HG03175 (cell line): ENCODE measurements around the gene HBG2.
"Not testable (repeated sequence)": the region's sequence is repeated elsewhere in the genome, so short reads cannot be mapped to it uniquely, and the experiment has no call there.

ENCODE experiments used
- ATAC-seq: cut with Tn5 transposase; IDR thresholded peaks from one replicate; pipeline ENCODE4 v1.9.1; 2021; ENCODE audit warnings: mild to moderate bottlenecking, moderate library complexity; ENCODE audit not compliant: unreplicated experiment

HBG2 gene

DNA sequence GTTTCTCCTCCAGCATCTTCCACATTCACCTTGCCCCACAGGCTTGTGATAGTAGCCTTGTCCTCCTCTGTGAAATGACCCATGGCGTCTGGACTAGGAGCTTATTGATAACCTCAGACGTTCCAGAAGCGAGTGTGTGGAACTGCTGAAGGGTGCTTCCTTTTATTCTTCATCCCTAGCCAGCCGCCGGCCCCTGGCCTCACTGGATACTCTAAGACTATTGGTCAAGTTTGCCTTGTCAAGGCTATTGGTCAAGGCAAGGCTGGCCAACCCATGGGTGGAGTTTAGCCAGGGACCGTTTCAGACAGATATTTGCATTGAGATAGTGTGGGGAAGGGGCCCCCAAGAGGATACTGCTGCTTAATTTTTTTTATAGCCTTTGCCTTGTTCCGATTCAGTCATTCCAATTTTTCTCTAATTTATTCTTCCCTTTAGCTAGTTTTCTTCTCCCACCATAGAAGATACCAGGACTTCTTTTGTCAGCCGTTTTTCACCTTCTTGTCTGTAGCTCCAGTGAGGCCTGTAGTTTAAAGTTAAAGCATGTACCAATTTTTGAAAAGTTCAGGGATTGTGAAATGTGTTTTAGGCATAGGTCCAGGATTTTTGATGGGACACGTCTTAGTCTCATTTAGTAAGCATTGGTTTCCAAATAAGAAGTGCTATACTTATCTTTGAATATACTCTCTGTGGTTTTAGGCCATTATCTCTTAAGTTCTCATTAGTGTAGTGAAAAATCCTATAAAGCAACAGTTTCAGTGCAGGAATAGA lies at the start of gene HBG2:
HBG2 (minus strand) TSS at position 136 of the 768 bp plus-strand sequence; CDS start at position 83, 53 bp downstream.
- ATAC-seq, result not testable (repeated sequence)

DNA sequence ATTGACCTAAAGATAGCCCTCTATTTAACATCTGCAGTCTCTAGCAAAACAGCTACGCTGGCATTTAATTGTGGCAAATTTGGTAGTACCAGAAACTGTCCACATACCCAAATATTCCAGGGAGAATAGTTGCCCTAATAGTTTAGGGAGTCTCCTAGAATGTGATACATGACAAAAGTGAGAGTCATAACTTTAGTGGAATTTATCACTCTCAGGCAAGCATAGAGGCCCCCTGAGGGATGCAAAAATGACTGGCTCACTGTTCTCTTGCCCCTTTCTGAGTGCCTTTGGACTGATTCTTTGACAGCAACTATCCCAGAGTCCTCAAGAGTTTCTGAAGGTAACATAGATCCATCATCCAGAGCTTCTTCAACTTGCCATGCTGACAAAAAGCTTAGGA lies 49.5 kb upstream of the HBG2 start:
- no peak for ATAC-seq

DNA sequence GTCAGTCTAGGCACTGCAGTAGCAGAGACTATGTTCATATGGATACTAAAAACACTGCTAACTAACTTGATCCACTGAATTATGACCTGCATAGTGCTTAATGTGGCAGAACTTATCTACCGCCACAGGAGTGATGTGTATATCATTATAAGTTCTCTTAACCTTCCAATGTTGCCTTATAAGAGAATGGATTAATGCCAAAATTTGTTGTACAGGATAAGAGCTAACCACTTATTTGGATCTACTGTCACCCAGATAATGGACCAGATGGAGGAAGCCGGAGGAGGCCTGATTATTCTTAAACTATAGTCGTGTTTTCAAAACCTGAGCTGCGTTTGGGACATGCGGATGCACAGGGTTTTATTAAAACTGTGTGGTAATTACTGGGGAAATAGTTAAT lies 49.0 kb upstream of the HBG2 start:
- no peak for ATAC-seq

DNA sequence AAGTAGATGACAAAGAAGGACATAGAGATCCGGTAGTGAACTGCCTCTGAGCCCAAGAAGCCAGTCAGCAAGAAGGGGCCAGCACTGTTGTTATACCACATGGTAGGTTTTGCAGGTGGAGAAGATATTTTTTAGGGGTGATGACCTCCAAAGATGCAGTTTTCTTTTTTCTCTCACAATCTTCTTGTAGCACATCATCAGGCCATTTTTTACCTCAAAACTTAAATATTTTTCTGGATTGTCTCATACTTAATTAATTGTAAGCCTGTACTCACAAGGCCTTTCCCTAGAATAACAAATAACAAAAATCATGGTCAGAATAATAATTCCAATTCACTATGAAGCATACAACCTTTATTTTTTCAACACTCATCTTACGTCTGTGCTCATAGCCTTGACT lies 47.3 kb upstream of the HBG2 start, which contains the start of gene OR51B4:
OR51B4 (minus strand) TSS at position 101 of the 400 bp plus-strand sequence; CDS start at position 101, 0 bp downstream.
- no peak for ATAC-seq

DNA sequence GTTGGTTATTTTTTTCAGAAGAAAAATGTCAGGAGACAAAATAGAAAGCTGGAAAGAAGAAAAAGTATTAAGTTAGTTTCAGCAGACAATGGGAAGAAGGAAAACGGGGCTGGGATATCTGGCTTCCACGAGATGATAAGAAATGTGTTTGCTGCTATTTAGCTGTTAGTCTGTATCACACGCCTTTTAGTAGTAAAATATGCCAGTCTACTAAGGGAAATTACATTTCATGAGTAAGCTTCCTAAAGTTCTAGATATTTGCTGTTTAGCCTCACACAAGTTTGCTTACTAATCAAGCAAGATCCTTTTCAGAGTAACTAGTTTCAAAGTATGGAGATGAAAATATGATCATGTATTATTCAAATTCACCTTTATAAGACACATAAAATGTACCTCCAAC lies 45.7 kb upstream of the HBG2 start:
- no peak for ATAC-seq

DNA sequence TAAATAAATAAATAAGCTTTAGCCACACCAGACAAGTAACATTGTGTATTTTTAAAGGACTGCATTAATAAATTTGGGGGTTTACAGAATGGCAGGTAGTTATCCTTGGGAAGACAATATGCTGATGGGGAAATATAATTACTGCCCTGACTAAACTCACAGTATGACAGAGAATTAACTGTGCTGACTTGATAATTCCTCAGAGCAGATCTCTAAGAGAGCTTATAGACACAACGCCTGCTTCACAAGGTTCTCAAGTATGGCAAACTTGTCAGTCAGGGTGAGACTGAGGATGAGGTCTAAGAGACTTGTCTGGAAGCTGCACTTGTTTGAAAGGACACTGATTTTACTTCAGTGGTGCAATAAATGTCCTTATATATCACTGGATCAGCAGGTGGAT lies 43.9 kb upstream of the HBG2 start:
- ATAC-seq, result no peak

DNA sequence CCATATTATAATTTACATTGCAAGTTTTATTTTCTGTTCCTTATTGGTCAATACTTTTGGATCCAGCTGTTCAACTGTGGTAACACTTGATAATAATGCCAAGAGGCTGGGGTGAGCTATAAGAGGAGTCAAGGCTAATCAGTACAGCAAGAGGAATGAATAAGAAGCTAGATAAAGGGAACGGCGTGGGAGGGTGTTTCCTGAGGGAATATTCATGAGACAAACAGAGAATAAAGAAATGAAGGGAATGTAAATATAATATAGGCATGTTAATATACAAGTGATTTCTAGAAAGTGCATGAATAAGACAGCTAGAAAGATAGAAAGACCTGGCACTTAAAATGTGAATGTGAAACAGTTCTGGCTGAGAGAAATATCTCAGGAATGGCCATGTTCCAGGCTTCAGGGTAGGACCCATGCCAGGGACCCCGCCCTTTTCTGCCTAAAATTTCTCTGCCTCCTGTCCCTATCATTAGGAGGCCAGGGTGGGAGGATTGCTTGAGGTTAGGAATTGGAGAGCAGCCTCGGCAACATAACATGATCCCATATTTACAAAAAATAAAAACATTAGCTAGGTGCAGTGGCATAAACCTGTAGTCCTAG lies 43.2 kb upstream of the HBG2 start:
- no peak for ATAC-seq

DNA sequence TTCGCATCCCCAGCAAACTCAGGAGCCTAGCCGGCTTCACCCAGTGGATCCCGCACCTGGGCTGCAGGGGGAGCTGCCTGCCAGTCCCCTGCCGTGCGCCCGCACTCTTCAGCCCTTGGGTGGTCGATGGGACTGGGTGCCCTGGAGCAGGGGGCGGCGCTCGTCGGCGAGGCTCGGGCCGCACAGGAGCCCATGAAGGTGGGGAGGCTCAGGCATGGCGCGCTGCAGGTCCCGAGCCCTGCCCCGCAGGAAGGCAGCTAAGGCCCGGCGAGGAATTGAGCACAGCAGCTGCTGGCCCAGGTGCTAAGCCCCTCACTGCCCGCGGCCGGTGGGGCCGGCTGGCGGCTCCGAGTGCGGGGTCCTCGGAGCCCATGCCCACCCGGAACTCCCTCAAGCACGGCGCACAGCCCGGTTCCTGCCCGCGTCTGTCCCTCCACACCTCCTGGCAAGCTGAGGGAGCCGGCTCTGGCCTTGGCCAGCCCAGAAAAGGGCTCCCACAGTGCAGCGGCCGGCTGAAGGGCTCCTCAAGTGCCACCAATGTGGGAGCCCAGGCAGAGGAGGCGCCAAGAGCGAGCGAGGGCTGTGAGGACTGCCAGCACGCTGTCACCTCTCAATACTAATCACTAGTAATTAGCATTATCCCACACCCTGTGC lies 39.9 kb upstream of the HBG2 start:
- ATAC-seq, result not testable (repeated sequence)

DNA sequence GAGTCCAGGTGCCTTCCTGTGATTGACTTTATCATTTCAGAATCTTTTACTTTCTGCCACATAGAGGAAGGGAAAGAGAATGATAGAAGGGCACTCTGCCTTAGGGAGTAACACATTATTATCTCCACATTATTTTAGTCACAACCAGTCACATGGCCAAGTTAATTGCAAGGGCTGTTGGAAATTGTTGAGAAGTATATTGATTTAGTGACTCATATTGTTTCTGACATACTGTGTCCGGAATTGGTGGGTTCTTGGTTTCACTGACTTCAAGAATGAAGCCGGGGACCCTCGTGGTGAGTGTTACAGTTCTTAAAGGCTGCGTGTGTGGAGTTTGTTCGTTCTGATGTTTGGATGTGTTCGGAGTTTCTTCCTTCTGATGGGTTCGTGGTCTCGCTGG lies 38.4 kb upstream of the HBG2 start:
- no peak for ATAC-seq

DNA sequence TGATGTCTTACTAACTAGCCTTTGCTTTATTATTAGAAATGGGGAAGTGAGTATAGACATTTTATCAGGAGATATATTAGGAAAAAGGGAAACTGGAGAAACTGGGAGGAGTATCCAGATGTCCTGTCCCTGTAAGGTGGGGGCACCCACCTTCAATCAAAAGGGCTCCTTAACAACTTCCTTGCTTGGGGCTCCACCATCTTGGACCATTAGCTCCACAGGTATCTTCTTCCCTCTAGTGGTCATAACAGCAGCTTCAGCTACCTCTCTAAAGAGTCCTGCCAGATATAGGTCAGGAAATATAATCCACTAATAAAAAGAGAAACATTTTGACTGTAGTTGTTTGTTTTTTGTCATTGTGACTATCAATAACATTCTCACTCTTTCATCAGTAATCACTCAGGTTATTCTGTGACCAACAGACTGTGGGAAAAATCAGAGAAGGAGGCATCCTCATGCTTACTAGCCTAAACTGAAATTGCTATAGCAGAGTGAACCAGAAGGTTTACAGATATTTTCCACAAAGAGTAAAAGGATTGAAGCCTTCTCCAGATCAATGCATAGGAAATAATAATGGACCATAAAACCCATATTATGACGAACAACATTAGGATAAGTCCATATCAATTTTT lies 36.7 kb upstream of the HBG2 start:
- ATAC-seq, result peak; percentile 93

DNA sequence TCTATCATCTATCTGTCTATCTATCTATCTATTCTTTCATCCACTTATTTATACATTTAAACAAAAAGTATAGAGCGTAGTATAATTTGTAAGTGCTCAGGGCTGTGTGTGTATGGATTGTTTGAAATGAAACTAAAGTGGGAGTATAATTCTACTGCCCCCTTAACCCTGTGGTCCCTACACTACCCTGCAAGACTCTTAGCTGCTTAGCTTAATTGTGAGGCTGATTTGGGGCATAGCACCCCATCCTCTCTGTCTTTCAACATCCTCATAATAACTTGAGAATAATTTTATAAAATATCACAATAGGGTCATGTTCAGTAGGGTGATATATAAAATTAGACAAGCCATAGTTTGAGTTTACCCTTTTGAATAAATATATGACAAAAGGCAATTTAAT lies 35.5 kb upstream of the HBG2 start:
- no peak for ATAC-seq

DNA sequence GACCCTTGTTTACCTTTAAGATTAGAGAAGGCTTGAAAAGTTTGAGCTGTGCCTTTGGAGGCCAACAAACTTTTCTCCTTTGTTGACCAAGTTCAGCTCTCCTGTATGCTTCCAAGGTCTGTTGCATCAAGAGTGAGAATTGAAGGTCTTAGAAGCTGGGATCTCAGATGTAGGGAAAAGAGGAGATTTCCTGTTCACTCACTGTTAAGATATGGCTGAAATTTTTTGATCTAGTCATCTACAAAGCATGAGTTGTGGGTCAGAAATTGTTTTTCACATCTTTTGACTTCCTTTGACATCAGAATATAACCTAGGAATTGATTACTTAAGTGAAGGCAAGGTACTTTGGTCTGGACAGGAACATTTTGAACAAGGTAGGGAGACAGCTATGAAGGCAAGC lies 35.1 kb upstream of the HBG2 start:
- no peak for ATAC-seq

DNA sequence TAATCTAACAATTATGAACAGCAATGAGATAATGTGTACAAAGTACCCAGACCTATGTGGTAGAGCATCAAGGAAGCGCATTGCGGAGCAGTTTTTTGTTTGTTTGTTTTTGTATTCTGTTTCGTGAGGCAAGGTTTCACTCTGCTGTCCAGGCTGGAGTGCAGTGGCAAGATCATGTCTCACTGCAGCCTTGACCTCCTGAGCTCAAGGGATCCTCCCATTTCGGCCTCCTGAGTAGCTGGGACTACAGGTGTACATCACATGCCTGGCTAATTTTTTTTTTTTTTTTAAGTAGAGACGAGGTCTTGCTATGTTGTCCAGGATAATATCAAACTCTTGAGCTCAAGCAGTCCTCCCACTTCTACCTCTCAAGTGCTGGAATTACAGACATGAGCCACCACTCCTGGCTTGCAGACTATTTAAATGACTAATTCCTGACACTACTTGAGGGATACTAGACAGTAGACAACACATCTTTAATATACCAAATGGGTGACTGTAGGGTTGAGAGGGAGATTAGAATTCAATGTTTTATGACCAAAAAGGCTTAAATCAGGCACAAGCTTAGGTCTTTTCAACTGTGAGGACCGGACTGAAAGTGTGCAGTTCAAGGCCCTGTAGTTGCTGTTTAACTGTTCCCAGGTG lies 34.4 kb upstream of the HBG2 start:
- ATAC-seq, result no peak

DNA sequence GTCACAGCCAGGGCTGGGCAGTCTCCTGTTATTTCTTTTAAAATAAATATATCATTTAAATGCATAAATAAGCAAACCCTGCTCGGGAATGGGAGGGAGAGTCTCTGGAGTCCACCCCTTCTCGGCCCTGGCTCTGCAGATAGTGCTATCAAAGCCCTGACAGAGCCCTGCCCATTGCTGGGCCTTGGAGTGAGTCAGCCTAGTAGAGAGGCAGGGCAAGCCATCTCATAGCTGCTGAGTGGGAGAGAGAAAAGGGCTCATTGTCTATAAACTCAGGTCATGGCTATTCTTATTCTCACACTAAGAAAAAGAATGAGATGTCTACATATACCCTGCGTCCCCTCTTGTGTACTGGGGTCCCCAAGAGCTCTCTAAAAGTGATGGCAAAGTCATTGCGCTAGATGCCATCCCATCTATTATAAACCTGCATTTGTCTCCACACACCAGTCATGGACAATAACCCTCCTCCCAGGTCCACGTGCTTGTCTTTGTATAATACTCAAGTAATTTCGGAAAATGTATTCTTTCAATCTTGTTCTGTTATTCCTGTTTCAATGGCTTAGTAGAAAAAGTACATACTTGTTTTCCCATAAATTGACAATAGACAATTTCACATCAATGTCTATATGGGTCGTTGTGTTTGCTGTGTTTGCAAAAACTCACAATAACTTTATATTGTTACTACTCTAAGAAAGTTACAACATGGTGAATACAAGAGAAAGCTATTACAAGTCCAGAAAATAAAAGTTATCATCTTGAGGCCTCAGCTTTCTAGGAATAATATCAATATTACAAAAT lies 33.7 kb upstream of the HBG2 start:
- no peak for ATAC-seq

DNA sequence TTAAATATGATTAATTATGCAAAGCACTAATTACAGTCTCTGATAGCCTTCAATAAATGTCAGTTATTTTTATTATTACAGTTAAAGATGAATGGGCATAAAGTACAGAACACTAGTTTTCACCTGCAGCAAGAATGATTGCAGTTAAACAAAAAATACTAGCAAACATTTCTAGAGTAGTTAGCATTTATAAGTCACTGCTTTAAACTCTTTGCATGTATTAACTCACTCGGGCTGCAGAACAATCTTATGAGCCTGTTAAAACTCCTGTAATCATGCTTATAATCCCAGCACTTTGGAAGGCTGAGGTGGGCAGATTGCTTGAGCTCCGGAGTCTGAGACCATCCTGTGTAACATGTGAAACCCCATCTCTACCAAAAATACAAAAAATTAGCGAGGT lies 32.3 kb upstream of the HBG2 start:
- ATAC-seq, result no peak

DNA sequence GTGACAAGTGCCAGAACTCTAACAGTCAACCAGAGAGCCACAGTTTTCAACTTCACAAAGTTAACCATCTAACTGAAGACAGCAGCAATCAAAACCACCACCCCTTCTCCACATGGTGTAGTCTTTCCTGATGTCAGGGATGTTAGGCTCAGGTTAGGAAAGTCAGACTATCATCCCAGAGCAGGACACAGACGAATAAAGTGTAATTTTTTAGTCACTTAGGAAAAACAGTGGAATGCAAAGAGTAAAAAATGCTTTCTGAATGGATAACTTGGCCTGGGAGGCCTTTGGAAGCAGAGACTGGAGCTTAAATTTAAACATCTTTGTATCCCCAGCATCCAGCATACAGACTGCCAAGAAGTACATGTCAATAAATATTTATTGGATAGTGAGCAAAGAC lies 31.8 kb upstream of the HBG2 start:
- no peak for ATAC-seq

DNA sequence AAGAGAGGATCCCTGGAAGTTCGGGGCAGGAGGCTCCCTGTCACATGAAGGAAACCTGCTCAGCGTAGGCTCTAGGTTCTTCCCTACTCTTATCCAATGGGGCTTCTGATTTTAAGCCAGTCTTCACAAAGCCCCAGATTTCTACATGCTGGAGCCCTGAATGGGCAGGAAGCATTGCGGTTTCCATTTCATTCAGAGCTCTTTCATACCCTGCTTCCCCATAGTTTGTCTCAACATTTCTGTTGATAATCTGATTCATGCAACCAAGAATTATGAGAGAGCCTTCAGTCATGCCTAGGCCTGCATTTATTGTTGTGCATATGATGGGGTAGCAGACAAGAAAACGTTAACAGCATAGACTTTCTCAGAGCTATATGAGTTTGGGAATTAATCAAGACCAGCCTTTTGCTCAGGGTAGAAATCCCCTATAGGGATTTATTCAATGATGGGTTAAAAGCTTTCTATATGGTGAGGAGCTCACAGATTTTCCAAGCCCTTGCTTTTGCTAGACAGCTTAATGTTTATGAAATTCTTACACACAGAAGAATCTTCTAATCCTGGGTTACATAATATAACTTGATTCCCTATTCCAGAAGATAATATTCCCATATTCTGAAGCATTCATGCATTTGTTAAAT lies 31.2 kb upstream of the HBG2 start:
- ATAC-seq, result no peak

DNA sequence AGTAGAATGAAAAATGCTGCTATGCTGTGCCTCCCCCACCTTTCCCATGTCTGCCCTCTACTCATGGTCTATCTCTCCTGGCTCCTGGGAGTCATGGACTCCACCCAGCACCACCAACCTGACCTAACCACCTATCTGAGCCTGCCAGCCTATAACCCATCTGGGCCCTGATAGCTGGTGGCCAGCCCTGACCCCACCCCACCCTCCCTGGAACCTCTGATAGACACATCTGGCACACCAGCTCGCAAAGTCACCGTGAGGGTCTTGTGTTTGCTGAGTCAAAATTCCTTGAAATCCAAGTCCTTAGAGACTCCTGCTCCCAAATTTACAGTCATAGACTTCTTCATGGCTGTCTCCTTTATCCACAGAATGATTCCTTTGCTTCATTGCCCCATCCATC lies 30.1 kb upstream of the HBG2 start:
- ATAC-seq, result no peak

DNA sequence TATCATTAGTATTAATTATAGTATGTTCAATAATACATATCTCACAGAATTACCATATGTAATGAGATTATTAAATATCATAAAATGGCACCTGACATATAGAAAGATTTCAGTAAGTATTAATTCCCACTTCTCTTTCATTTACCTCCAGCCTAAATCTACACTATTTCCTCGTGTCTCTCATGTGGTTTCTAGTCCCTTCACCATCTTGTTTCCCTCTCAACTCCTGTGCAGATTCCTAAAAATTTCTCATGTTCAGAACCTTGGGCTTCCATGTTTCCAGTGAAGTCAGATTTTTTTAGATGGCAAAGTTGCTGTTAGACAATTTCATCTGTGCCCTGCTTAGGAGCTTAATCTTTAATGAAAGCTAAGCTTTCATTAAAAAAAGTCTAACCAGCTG lies 29.3 kb upstream of the HBG2 start:
- no peak for ATAC-seq

DNA sequence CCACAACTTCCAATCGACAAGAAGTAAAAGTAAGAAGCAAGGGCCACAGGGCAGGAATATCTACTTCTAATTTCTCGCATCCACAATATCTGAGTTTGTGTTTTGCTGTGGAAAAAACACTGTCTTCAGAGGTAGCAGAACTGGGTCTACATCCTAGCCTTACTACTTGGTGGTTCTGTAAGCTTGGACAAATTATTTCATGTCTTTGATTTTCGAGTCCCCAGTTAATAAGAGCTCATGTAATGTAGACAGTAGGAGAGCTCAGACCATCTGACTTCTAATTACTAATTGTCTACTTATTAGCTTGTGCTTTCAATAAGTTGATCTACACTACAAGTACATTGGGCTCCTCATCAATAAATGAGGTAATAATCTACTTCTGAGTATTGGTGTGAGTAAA lies 28.5 kb upstream of the HBG2 start:
- no peak for ATAC-seq
